GM12878 (cell line): ENCODE measurements around the gene LEKR1. TPM values are rescaled to one million over a fixed set of nuclear protein-coding genes. Genes with fewer than 3 reads are reported as not detected.

ENCODE experiments used
- ASH2L ChIP-seq: fragments of 300-600, 200-600 bp; sonication (generic); IDR thresholded peaks from 2 replicates; pipeline ENCODE4 v1.6.1; 2017; ENCODE audit warnings: low read depth, mild to moderate bottlenecking, borderline replicate concordance
- BHLHE40 ChIP-seq, 2 experiments: fragments of 450-650 bp in 1 of 2; IDR thresholded peaks; 2 replicates each; pipeline ENCODE4 v1.6.1; 2011 to 2017; ENCODE audit warnings: low read depth in 2 of 2, borderline replicate concordance in 1 of 2, improper control_type of control experiment in 1 of 2, low read length in 1 of 2, mild to moderate bottlenecking in 1 of 2
- CBFB ChIP-seq: IDR thresholded peaks from 2 replicates; pipeline ENCODE4 v1.6.1; 2016; ENCODE audit warnings: antibody characterized with exemption, low read depth
- CEBPZ ChIP-seq: fragments of 150-350 bp; IDR thresholded peaks from 2 replicates; pipeline ENCODE4 v1.6.1; 2016; ENCODE audit warnings: low read depth, low read length
- CREB1 ChIP-seq: IDR thresholded peaks from 2 replicates; pipeline ENCODE4 v1.6.1; 2012; ENCODE audit warnings: low read depth, mild to moderate bottlenecking, inconsistent platforms
- CTCF ChIP-seq, 3 experiments: IDR thresholded peaks in 2 of 3; conservative IDR thresholded peaks in 1 of 3; 2 replicates each; pipeline ENCODE4 v1.5.1; 2011; ENCODE audit warnings: low read depth in 3 of 3, low read length in 3 of 3, mild to moderate bottlenecking in 3 of 3, control low read depth in 2 of 3, moderate library complexity in 2 of 3, inconsistent platforms in 1 of 3, mixed read lengths in 1 of 3; ENCODE audit not compliant: control insufficient read depth in 2 of 3, insufficient read depth in 1 of 3; ENCODE audit errors: extremely low read depth in 1 of 3
- EED ChIP-seq: sonication (generic); IDR thresholded peaks from 2 replicates; pipeline ENCODE4 v1.6.1; 2016; ENCODE audit warnings: antibody characterized with exemption, low read depth
- FOS ChIP-seq: IDR thresholded peaks from 3 replicates; pipeline ENCODE4 v1.6.1; 2011; ENCODE audit warnings: borderline replicate concordance; ENCODE audit not compliant: insufficient read length; ENCODE audit errors: extremely low read depth
- HDAC2 ChIP-seq: fragments of 200-600 bp; sonication (generic); IDR thresholded peaks from 2 replicates; pipeline ENCODE4 v1.6.1; 2017
- IKZF2 ChIP-seq, 2 experiments: fragments of 450-650 bp; IDR thresholded peaks; 2 replicates each; pipeline ENCODE4 v1.6.1; 2017; ENCODE audit warnings: mild to moderate bottlenecking in 2 of 2, moderate library complexity in 2 of 2
- IRF4 ChIP-seq: IDR thresholded peaks from 2 replicates; pipeline ENCODE4 v1.6.1; 2011; ENCODE audit warnings: low read depth, low read length
- JUND ChIP-seq: IDR thresholded peaks from 2 replicates; pipeline ENCODE4 v1.6.1; 2012; ENCODE audit warnings: low read depth, mild to moderate bottlenecking, low read length, improper control_type of control experiment, moderate library complexity
- MXI1 ChIP-seq: fragments of 150-350 bp; IDR thresholded peaks from 2 replicates; pipeline ENCODE4 v1.6.1; 2011; ENCODE audit warnings: low read depth, mild to moderate bottlenecking, inconsistent platforms, low read length, improper control_type of control experiment
- NR2C1 ChIP-seq: fragments of 450-650 bp; IDR thresholded peaks from 2 replicates; pipeline ENCODE4 v1.6.1; 2017; ENCODE audit warnings: antibody characterized with exemption, mild to moderate bottlenecking, moderate library complexity
- NR2F1 ChIP-seq: fragments of 450-650 bp; conservative IDR thresholded peaks from 2 replicates; pipeline ENCODE4 v1.6.1; 2017; ENCODE audit warnings: mild to moderate bottlenecking
- POLR2AphosphoS2 ChIP-seq: IDR thresholded peaks from 2 replicates; pipeline ENCODE4 v1.6.1; 2011; ENCODE audit warnings: low read depth, mild to moderate bottlenecking, low read length, improper control_type of control experiment, moderate library complexity
- RAD21 ChIP-seq: IDR thresholded peaks from 2 replicates; pipeline ENCODE4 v1.6.1; 2011; ENCODE audit warnings: mild to moderate bottlenecking, low read depth, low read length, moderate library complexity; ENCODE audit not compliant: insufficient read depth
- SIN3A ChIP-seq: IDR thresholded peaks from 2 replicates; pipeline ENCODE4 v1.6.1; 2012; ENCODE audit warnings: low read depth, low read length, improper control_type of control experiment
- SMAD5 ChIP-seq: IDR thresholded peaks from 2 replicates; pipeline ENCODE4 v1.6.1; 2016; ENCODE audit warnings: antibody characterized with exemption, low read depth
- SMC3 ChIP-seq: IDR thresholded peaks from 2 replicates; pipeline ENCODE4 v1.6.1; 2011; ENCODE audit warnings: low read length, improper control_type of control experiment, borderline replicate concordance
- STAT3 ChIP-seq: IDR thresholded peaks from 2 replicates; pipeline ENCODE4 v1.6.1; 2011; ENCODE audit warnings: low read depth, low read length, improper control_type of control experiment
- ZBED1 ChIP-seq: IDR thresholded peaks from 2 replicates; pipeline ENCODE4 v1.6.1; 2016; ENCODE audit warnings: borderline replicate concordance
- ZNF592 ChIP-seq: fragments of 450-650 bp; IDR thresholded peaks from 2 replicates; pipeline ENCODE4 v1.6.1; 2017; ENCODE audit warnings: mild to moderate bottlenecking, moderate library complexity
- ZZZ3 ChIP-seq: IDR thresholded peaks from 2 replicates; pipeline ENCODE4 v1.6.1; 2011; ENCODE audit warnings: low read depth; ENCODE audit not compliant: control insufficient read depth, insufficient read length
- polyA plus RNA-seq, 11 experiments: library from polyadenylated mRNA; depleted of rRNA in 4 of 11; unstranded in 6 of 11; stranded (reverse) in 5 of 11; fragments of >200 nt; fragmentation: Nextera tagmentation in 4 of 11; fragmentation: Illumina TruSeq in 1 of 11; extraction: Ambion mirVana in 4 of 11; extraction: Trizol in 1 of 11; gene quantifications; 1 replicate in 1 of 11; 2 replicates in 10 of 11; pipeline versions ENCODE4 v1.2.1 to v1.2.3, GENCODE V29; 2011 to 2016; ENCODE audit warnings: inconsistent platforms in 2 of 11, missing spikeins in 2 of 11, low read depth in 1 of 11
- total RNA-seq, 4 experiments: library from RNA; depleted of rRNA in 3 of 4; stranded (reverse); fragments of >200 nt in 3 of 4; fragmentation: Illumina TruSeq in 1 of 4; extraction: Trizol in 1 of 4; gene quantifications; 2 replicates each; pipeline versions ENCODE4 v1.2.1 to v1.2.3, GENCODE V29; 2013 to 2021

LEKR1 gene
- total and polyA plus RNA-seq, 10 of the 15 experiments (the other 5 are each of a cell fraction or from before 2014, with no cell fraction given): 0.48 to 3.2 (median 1.3) TPM

- TF ChIP-seq SMAD5 (no peak), ZNF592 (no peak), IRF4 (no peak), HDAC2 (no peak), ZBED1 (no peak), CREB1 (no peak), MXI1 (0 out of 2 replicates have a peak, but pooled peaks have one; percentile 47), CBFB (no peak), EED (no peak), NR2C1 (no peak), ASH2L (no peak), CTCF (IDR thresholded peaks at IDR 0.05 in 2 of 3, conservative IDR thresholded peaks at IDR 0.05 in 1 of 3; ENCODE audit: control insufficient read depth in 2 of 3, extremely low read depth in 1 of 3, insufficient read depth in 1 of 3, low read depth in 3 of 3, low read length in 3 of 3) (peak; percentile 10 to 25 (median 18); a peak in 3 of 6 replicates), POLR2AphosphoS2 (no peak), RAD21 (peak; percentile 40), SIN3A (no peak), BHLHE40 (IDR thresholded peaks at IDR 0.05; ENCODE audit: borderline replicate concordance in 1 of 2, low read depth in 2 of 2, low read length in 1 of 2) (peak; percentile 78 to 79), SMC3 (peak; percentile 12; the same call in 1 of the 2 replicates), STAT3 (no peak), CEBPZ (no peak), FOS (no peak), NR2F1 (peak; percentile 48), ZZZ3 (no peak), IKZF2 (IDR thresholded peaks at IDR 0.05) (peak; percentile 16 to 28; a peak in 1 of 4 replicates), JUND (no peak)
Observed at GRCh38 chr3:157067114-157067513, 241.0 kb downstream of the LEKR1 start (continued).
